ENCODE data around the gene MSL3. TPM values are rescaled to one million over a fixed set of nuclear protein-coding genes. Genes with fewer than 3 reads are reported as not detected.
A peak's percentile ranks its signal among the peaks of the same experiment; 100 is the strongest.

The MSL3 gene
- total RNA-seq (2014; rRNA removed; shearing (Covaris generic); ENCODE audit: low replicate concordance) = 23.4 and 26.0 TPM in 2 replicates

DNA sequence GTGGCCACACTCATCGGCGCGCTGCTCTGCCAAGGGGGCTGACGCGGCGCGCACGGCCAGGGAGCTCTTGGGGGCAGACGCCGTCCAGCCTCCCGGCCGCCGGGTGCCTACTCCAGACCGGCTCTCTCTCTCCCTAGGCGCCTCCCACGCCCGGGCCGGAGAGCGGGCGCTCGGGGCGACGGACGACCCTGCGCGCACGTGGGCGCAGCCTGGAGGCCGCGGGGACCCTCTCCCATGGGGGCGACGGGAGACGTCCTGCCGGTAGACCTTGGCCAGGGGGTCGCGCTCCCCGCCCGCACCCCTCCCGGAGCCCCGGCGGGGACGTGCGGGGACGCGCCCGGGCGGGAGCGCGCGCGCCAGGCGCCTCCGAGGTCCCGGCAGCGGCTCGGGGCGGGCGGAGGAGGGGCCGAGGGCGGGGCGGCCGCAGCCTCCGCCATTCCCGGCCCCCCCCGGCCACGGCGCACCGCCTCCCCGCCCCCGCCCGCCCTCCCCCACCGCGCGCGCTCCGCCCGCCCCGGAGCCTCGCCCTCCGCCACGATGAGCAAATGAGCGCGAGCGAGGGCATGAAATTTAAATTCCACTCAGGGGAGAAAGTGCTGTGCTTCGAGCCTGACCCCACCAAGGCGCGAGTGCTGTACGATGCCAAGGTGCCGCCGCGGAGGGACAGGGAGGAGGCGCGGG lies at the start of gene MSL3:
Gene MSL3 (plus strand): TSS at position 519 of the 681 bp plus-strand sequence. CDS start 27 bp downstream, at position 546.
- DNase-seq (ENCODE audit: low read depth) = peak; percentile 73
- in situ Hi-C loops (cut with HindIII; ENCODE audit: low pct_unique_long_range_greater_than_20kb, low sequenced_read_pairs) = no loop called here

- in situ Hi-C loops (cut with HindIII; ENCODE audit: low pct_unique_long_range_greater_than_20kb, low sequenced_read_pairs) = no loop called here
- no peak for DNase-seq (ENCODE audit: low read depth)
These were observed 35.7 kb upstream of the MSL3 start for GRCh38 chrX:11722304-11722703.

DNA sequence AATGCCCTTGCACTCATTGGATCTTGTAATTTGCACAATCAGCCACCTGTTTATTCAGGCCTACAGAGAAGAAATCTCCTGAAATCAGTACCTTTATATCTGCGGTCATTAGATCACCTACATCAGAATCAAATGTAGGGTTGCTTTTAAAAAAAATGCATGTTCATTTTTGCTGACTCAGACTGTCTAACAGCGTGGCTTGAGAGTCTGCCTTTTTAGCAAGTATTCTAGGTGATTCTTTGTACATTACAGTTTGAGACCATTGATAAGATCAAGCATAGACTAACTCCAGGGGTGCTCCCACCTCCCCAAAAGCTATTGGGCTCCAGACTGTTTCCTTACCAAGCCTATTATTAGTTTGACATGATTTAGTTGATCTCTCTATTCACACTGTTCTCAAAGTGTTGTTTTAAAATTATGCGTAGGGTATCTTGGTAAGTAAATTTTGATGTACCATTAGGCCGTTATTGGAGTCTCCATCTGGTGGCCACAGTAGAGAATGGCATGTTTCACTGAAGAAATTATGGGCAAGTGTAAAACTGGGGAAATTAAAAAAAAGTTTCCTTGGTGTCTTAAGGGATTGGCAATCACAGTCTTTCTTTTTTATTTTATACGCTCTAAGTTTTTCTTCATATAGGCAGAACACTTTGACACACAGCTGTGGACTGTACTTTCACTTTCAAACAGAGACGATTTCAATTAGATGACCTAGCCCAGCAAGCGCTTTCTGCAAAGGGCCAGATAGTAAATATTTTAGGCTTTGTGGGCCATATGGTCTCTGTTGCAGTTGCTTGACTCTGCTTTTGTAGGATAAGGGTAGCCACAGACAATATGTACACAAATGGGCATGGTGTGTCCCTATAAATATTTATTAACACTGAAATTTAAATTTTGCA lies 33.7 kb upstream of the MSL3 start:
- peak; percentile 20 for DNase-seq (ENCODE audit: low read depth)
- in situ Hi-C loops (cut with HindIII; ENCODE audit: low pct_unique_long_range_greater_than_20kb, low sequenced_read_pairs) = no loop called here

DNA sequence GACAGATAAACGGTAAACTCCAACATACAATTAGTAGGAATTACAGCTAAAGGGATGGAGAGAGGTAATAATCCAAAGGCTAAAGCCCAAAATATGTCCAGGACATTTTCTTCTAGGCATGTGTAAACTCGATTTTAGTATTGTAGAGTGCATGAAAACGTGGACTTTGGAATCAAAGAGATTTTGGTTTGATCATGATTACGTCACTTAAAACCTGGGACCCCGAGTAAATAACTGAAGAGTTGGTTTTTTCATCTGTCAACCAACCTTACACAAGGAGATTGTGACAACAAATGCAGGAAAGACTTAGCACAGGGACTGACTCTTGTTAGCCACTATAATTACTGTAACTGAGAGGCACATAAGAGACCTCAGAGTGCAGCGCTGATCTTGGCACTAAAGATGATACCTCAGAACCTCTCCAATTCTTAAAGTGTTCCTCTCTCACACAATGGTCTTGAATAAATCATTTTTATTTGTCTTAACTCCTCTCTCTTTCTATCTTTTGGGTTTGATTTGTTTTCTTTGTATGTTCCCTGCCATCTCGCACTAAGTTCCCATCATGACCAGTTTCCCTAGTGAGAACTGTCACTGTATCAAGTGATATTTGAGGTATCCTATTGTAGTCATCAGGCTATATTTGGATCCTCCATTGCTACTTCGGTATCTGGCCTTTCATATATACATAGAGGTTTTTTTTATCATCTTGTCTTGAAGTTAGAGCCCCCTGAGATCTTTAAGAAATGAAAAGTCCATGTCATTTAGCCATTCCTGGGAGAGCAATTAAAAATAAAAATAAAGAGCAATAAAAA lies 32.2 kb upstream of the MSL3 start:
- no peak for DNase-seq (ENCODE audit: low read depth)
- in situ Hi-C loops (cut with HindIII; ENCODE audit: low pct_unique_long_range_greater_than_20kb, low sequenced_read_pairs) = no loop called here

DNA sequence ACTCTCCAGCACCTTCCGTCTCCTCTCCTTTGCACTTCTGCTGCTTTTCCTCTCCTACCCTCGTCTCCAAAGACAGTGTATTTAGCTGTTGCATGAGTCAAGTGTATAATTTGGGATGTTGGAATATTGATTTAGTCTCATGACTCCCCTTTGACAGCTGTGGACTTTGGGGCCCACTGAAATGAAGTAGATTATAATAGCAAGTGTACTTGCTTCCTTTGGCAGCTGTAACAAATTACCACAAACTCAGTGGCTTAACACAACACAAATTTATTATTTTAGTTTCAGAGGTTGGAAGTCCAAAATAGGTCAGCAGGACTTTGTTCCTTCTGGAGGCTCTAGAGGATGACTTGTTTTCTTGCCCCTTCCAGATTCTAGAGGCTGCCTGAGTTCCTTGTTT lies 29.5 kb upstream of the MSL3 start:
- DNase-seq (ENCODE audit: low read depth) = no peak
- in situ Hi-C loops (cut with HindIII; ENCODE audit: low pct_unique_long_range_greater_than_20kb, low sequenced_read_pairs) = no loop called here

GRCh38 chrX:11733614-11734013 lies 24.4 kb upstream of the MSL3 start:
- DNase-seq (ENCODE audit: low read depth) = no peak
- in situ Hi-C loops (cut with HindIII; ENCODE audit: low pct_unique_long_range_greater_than_20kb, low sequenced_read_pairs) = no loop called here

- DNase-seq (ENCODE audit: low read depth) = no peak
- in situ Hi-C loops (cut with HindIII; ENCODE audit: low pct_unique_long_range_greater_than_20kb, low sequenced_read_pairs) = no loop called here
These were observed 18.3 kb upstream of the MSL3 start for GRCh38 chrX:11739776-11740175.

- no peak for DNase-seq (ENCODE audit: low read depth)
- in situ Hi-C loops (cut with HindIII; ENCODE audit: low pct_unique_long_range_greater_than_20kb, low sequenced_read_pairs) = no loop called here
These were observed 17.2 kb upstream of the MSL3 start for GRCh38 chrX:11740794-11741193.

- in situ Hi-C loops (cut with HindIII; ENCODE audit: low pct_unique_long_range_greater_than_20kb, low sequenced_read_pairs) = no loop called here
- no peak for DNase-seq (ENCODE audit: low read depth)
These were observed 16.5 kb upstream of the MSL3 start for GRCh38 chrX:11741574-11741973.

- no peak for DNase-seq (ENCODE audit: low read depth)
- in situ Hi-C loops (cut with HindIII; ENCODE audit: low pct_unique_long_range_greater_than_20kb, low sequenced_read_pairs) = no loop called here
These were observed 12.2 kb upstream of the MSL3 start for GRCh38 chrX:11745881-11746280.

DNA sequence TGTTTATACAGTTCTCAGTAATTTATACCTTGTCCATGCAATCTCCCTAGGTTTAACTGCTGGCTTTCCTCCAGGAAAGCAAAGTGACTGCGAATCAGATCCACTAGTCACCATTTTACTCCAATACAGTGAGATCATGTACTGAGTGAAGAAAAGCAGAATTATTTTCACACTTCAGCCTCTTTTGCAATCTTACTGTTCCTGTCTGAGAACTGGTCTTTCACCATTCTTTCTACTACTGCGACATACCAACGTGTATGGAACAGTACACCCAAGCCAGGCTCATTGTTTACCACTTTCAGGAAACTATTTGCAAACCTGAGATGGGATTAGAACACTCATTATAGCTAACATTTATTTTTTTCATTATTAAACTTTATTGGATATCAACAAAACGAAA lies 8.0 kb upstream of the MSL3 start:
- in situ Hi-C loops (cut with HindIII; ENCODE audit: low pct_unique_long_range_greater_than_20kb, low sequenced_read_pairs) = no loop called here
- DNase-seq (ENCODE audit: low read depth) = no peak

DNA sequence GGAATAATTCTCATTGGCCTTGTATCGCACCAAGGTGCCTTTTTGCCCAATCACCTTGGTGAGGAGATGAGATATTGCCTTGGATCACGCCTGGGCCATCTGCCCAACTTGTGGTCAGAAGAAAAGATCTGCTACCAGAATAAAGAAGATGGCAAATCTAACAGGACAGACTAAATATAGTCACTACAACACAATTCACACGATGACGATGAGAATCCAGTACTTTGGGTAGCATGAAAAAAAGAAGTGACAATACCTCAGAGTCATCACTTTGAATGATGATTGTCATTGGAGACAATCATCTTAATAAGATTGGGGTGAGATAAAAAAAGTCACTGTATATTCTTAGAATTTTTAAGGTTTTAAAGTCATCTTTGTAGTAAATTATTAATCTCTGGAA lies 7.3 kb upstream of the MSL3 start:
- DNase-seq (ENCODE audit: low read depth) = no peak
- in situ Hi-C loops (cut with HindIII; ENCODE audit: low pct_unique_long_range_greater_than_20kb, low sequenced_read_pairs) = no loop called here

DNA sequence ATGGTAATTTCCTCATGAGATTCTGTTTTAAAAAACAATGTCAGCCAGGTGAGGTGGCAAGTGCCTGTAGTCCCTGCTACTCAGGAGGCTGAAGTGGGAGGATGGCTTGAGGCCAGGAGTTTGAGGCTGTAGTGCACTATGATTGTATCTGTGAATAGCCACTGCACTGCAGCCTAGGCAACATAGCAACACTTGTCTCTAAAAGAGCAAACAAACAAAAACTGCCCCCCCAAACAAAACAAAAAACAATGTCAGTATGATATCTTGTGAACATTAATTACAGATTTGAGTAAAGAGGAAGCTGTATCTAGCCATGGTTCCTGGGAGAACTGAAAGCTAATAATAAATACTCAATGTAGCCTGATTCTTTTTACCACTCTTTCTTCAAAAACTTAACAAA lies 6.8 kb upstream of the MSL3 start:
- DNase-seq (ENCODE audit: low read depth) = no peak
- in situ Hi-C loops (cut with HindIII; ENCODE audit: low pct_unique_long_range_greater_than_20kb, low sequenced_read_pairs) = no loop called here

DNA sequence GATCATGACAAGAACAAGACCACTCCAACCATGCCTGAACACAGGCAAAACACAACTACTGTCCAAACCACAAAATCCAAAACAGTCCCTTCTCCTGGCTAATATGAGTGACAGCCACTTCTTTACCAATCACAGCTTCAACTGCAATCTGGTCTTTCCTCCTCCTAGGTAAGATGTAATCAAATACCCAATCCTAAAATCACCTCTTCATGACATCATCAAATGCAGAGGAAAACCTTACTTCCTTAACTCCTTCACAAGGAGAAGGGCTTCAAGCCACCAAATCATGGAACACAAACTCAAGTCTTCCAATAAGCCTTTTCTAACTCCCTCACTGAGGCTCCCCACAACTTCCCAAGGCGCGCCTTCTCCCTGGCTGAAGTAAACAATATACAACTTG lies 4.4 kb upstream of the MSL3 start:
- in situ Hi-C loops (cut with HindIII; ENCODE audit: low pct_unique_long_range_greater_than_20kb, low sequenced_read_pairs) = no loop called here
- DNase-seq (ENCODE audit: low read depth) = no peak

DNA sequence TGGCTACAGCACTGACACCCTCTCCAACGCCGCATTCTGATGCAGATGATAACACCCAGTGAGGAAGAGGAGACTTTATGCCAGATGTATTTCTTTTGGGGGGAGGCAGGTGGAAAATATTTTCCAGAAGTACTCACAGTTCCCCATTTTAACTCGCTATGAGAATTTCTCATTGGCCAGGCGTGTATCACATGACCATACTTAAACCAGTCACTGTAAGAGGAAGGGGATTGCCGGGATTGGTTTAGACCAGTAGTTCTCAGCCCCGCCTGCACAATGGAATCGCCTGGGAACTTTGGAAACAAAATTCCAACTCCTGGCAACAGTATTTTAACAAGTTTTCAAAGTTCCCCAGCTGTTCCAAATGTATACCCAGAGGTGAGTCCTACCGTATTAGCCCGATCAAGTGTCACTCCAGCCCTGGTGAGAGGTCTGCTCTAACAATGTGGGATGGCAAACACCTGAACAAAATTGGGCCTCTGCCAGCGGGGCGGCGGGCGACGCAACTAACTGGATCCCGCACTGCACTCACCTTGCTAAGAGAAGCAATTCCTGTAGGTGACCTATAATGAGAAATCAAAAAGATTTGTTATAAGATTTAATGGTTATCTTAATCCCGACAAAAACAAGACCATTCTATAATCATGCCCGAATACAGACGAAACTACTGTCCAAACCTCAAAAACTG lies 2.9 kb upstream of the MSL3 start:
- in situ Hi-C loops (cut with HindIII; ENCODE audit: low pct_unique_long_range_greater_than_20kb, low sequenced_read_pairs) = no loop called here
- no peak for DNase-seq (ENCODE audit: low read depth)

GRCh38 chrX:11755724-11756123 lies 2.3 kb upstream of the MSL3 start:
- no peak for DNase-seq (ENCODE audit: low read depth)
- in situ Hi-C loops (cut with HindIII; ENCODE audit: low pct_unique_long_range_greater_than_20kb, low sequenced_read_pairs) = no loop called here

- in situ Hi-C loops (cut with HindIII; ENCODE audit: low pct_unique_long_range_greater_than_20kb, low sequenced_read_pairs) = no loop called here
These were observed 1.4 kb upstream of the MSL3 start for GRCh38 chrX:11756354-11757318.

More at GRCh38 chrX:11756354-11757318, 1.4 kb upstream of the MSL3 start:
- DNase-seq (ENCODE audit: low read depth) = no peak
